GM18505 (cell line): ENCODE data around the gene PFDN1.
"Not testable (repeated sequence)": the region's sequence is repeated elsewhere in the genome, so short reads cannot be mapped to it uniquely, and the experiment has no call there.

Experiments used
- ATAC-seq: cut with Tn5 transposase; IDR thresholded peaks from one replicate; pipeline ENCODE4 v1.9.1; 2021; ENCODE audit not compliant: unreplicated experiment
- POLR2A ChIP-seq: IDR thresholded peaks from 4 replicates; pipeline ENCODE4 v1.6.1; 2011; ENCODE audit warnings: borderline replicate concordance; ENCODE audit not compliant: insufficient read depth, insufficient read length; ENCODE audit errors: extremely low read depth

The PFDN1 gene

GRCh38 chr5:140302786-140303639 lies at the start of gene PFDN1:
Gene PFDN1, minus strand, starts transcription at chr5:140303101. Its CDS starts 28 bp downstream, at chr5:140303073.
- ATAC-seq, result peak; percentile 94
- TF ChIP-seq POLR2A, result peak; percentile 79

- no peak for TF ChIP-seq POLR2A
- no peak for ATAC-seq
These were observed 48.9 kb upstream of the PFDN1 start for GRCh38 chr5:140351609-140352334.

- no peak for TF ChIP-seq POLR2A
- no peak for ATAC-seq
These were observed 46.3 kb upstream of the PFDN1 start for GRCh38 chr5:140349244-140349643.

GRCh38 chr5:140348104-140348503 lies 45.2 kb upstream of the PFDN1 start:
- no peak for TF ChIP-seq POLR2A
- ATAC-seq, result no peak

GRCh38 chr5:140347360-140347759 lies 44.5 kb upstream of the PFDN1 start:
- no peak for TF ChIP-seq POLR2A
- ATAC-seq, result no peak

GRCh38 chr5:140346348-140347221 lies 43.7 kb upstream of the PFDN1 start, which contains the start of gene HBEGF:
Gene HBEGF, minus strand, starts transcription at chr5:140346603. Its CDS starts 275 bp downstream, at chr5:140346328.
- peak; percentile 76 for ATAC-seq
- TF ChIP-seq POLR2A, result no peak

- TF ChIP-seq POLR2A, result no peak
- ATAC-seq, result peak; percentile 29
These were observed 43.0 kb upstream of the PFDN1 start for GRCh38 chr5:140345919-140346347.

- no peak for ATAC-seq
These were observed 42.0 kb upstream of the PFDN1 start for GRCh38 chr5:140344683-140345423.

GRCh38 chr5:140343849-140344248 lies 40.9 kb upstream of the PFDN1 start:
- not testable (repeated sequence) for ATAC-seq

More at GRCh38 chr5:140344683-140345423, 42.0 kb upstream of the PFDN1 start:
- TF ChIP-seq POLR2A, result no peak

- ATAC-seq, result no peak
- no peak for TF ChIP-seq POLR2A
These were observed 40.0 kb upstream of the PFDN1 start for GRCh38 chr5:140342896-140343295.

GRCh38 chr5:140342287-140342686 lies 39.4 kb upstream of the PFDN1 start:
- TF ChIP-seq POLR2A, result no peak
- no peak for ATAC-seq

- no peak for TF ChIP-seq POLR2A
- ATAC-seq, result no peak
These were observed 38.7 kb upstream of the PFDN1 start for GRCh38 chr5:140341591-140341990.
